LNCaP clone FGC (cell line): ENCODE results near the gene LRRC15.

Experiments used
- DNase-seq: peaks from one replicate; pipeline ENCODE4 v3.0.0-alpha.2; 2011; ENCODE audit warnings: low read depth
- H3K4me3 ChIP-seq: 2 replicates; pipeline ENCODE4 v1.5.1; 2011; ENCODE audit warnings: mild to moderate bottlenecking, low read depth, low read length, control low read depth
- TF ChIP-seq, protein P1 (sequence below): IDR thresholded peaks from 2 replicates; pipeline ENCODE4 v1.5.1; 2012; ENCODE audit warnings: mild to moderate bottlenecking; ENCODE audit not compliant: control insufficient read depth, insufficient read depth; ENCODE audit errors: extremely low read depth

LRRC15 gene

DNA sequence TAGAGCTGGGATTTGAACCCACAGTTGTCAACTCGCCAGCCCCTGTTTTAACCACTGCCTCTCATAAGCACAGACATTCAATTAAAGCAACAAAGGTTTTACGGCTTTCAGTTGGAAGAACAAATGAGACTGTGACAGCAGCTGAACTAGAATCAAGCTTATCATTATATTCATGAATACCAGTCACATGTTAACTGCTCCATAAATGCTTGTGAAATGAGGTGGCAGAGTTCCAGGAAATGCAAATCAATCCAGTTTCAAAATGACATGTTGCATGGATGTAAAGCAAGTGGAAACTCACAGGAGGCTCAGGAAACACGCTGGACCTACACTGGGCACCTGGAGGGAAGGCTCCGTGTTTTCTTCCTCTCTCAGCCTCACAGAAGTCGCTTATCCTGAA lies 25.7 kb upstream of the LRRC15 start:
- no peak overlapping the region for H3K4me3 ChIP-seq
- peak; percentile 46 for DNase-seq
- TF ChIP-seq, protein P1, sequence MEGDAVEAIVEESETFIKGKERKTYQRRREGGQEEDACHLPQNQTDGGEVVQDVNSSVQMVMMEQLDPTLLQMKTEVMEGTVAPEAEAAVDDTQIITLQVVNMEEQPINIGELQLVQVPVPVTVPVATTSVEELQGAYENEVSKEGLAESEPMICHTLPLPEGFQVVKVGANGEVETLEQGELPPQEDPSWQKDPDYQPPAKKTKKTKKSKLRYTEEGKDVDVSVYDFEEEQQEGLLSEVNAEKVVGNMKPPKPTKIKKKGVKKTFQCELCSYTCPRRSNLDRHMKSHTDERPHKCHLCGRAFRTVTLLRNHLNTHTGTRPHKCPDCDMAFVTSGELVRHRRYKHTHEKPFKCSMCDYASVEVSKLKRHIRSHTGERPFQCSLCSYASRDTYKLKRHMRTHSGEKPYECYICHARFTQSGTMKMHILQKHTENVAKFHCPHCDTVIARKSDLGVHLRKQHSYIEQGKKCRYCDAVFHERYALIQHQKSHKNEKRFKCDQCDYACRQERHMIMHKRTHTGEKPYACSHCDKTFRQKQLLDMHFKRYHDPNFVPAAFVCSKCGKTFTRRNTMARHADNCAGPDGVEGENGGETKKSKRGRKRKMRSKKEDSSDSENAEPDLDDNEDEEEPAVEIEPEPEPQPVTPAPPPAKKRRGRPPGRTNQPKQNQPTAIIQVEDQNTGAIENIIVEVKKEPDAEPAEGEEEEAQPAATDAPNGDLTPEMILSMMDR = no peak

DNA sequence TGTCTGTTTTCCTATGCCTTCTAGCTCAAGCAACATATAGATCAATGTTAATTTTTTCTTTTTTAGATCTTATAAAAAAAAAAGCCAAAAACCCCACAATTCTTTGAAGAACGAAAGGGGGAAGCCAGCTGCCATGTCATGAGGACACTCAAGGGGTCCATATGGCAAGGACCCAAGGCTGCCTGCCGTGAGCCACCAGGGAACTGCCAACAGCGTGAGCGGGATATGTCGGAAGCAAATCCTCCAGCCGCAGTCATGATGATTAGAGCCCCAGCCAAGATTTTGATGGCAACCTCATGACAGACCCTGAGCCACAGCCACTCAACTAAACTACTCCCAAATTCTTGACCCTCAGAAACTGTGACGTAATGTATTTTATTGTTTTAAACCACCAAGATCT lies 23.0 kb upstream of the LRRC15 start:
- H3K4me3 ChIP-seq = no peak overlapping the region
- TF ChIP-seq, protein P1 = no peak
- DNase-seq = no peak

DNA sequence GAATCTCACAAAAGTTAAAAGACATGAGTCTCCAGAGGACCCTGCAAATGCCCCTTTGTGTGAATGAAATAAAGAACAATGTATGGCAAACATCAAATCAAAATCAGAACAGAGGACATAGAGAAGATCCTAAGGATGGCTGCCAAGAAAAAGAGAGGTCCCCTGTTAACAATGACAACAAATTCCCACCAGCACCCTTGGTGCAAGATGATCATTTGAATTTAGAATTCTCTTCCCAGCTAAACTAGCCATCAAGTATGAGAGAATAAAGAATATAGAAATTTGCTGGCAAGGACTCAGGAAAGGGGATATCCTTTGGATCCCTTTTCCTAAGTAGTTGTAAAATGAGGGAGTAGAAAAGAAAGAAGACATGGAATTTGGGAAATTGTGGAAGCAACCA lies 21.3 kb upstream of the LRRC15 start:
- TF ChIP-seq, protein P1 = no peak
- no peak for DNase-seq
- H3K4me3 ChIP-seq = no peak overlapping the region

DNA sequence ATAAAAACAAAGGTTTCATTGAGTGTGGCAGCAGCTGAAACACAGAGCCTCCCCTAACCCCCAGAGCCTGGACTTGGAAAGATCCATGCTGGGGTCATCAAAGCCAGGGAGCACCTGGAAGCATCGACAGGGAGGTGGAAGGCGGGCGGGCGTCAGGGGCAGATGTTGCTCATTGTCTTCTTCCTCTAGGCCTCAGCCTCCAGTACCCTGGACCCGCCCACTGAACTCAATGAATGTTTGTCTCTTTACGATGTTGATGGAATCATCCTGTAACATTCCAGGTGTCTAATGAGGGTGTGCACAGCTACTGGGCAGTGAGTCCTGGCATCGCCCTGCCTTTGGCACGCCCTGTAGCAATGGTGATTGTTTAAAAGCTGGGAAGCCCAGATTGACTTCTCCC lies 19.7 kb upstream of the LRRC15 start:
- TF ChIP-seq, protein P1 = no peak
- no peak for DNase-seq
- H3K4me3 ChIP-seq = no peak overlapping the region

DNA sequence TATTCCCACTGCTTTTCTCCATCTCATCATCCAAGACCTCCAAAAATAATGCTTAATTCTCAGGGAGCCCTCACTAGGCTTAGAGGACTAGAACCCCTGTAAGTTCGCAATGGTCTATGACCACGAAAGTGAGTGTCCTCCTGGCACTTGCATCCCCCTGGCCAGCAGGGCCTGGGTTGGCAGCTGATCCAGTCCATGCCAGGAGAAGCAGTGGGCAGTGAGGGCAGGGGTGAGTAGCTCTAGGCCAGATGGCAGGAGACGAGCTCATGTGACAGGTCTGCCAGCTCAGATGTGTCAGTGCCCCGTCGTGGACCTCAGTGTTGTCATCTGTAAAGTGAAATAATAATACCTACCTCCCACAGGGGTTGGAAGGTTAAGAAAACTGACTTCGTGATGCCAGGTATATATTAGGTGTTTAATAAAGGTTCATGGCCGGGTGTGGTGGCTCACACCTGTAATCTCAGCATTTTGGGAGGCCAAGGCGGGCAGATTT lies 18.4 kb upstream of the LRRC15 start:
- no peak overlapping the region for H3K4me3 ChIP-seq
- TF ChIP-seq, protein P1 = no peak
- DNase-seq = no peak

DNA sequence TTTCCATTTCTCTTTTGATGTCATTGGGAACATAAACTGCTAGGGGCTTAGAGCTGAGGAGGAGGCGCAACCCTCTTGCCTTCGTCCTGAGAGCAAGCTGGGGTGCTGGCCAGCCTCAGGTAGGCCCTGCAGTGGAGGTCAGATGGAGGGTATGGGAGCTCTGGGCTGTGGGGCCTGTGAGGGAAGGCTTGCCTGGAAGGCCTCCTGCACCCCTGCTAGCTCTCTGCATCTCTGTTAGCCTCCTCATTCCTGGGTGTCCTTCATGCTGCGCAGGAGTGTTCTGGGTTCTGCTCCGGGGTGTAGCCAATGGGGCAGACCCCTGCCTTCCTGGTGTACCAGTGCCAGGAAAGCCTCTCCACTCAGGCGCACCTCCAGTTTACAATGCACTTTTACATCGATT lies 17.7 kb upstream of the LRRC15 start:
- H3K4me3 ChIP-seq = no peak overlapping the region
- TF ChIP-seq, protein P1 = no peak
- no peak for DNase-seq

DNA sequence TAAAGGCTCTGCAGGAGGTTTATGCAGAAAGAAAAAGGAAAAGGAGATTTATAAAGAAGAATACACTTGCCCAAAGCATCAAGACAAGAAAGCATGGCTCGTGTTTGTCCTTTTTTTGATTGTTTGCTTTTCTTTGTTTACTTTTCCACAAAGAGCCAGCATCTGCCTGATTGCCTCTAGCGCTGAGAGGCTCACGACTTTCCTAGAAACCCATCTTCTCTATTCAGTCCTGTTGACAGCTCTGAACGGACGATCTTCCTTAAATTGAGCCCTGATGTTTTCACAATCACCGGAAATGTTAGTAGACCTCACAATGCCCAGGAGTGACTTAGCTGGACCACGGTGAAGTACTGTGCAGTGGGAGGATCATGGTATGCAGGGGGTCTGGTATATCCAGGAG lies 17.1 kb upstream of the LRRC15 start:
- H3K4me3 ChIP-seq = no peak overlapping the region
- DNase-seq = peak; percentile 35
- TF ChIP-seq, protein P1 = no peak
